Measurements from ENCODE around the gene DLX5. TPM values are rescaled to one million over a fixed set of nuclear protein-coding genes. Genes with fewer than 3 reads are reported as not detected.

Gene DLX5
- total RNA-seq, 2 experiments from 2014 or later, result not detected

DNA sequence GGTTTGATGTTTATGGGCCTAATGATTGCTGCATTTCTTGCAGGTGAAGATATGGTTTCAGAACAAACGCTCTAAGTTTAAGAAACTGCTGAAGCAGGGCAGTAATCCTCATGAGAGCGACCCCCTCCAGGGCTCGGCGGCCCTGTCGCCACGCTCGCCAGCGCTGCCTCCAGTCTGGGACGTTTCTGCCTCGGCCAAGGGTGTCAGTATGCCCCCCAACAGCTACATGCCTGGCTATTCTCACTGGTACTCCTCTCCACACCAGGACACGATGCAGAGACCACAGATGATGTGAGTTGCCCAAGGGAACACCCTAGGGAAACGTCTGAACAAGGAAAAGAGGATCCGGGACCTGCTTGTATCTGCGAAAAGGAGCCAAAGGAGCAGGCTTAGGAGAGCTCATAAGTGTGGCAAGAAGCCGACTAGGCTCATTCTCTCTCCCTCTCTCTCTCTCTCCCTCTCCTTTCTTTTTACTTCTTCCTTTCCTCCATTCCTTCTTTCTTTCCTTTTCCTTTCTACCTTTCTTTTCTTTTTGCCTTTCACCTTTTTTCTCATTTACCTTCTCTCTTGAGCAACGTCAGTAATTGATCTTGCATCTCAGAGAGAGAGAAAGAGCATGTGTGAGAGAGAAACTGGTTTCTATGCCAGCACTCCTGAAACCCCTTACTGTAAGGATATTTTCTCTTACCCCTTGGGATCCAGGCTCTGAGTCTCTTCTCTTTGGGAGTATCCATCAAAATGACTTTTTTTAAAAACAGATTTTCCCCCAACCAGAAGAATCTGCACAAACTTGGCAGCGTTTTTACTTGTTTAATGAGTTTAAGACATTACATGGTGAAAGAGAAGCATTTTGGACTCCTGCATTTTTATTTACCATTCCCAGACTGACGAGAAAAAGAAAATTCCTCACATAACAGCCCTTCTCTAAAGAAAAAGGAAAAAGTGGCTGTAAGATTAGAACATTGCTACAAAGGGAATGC lies 14.6 kb downstream of the DLX5 start:
- intact Hi-C loops (cut with micrococcal nuclease), result no loop called here
- no peaks in the 10 kb centered on the region for H3K9me3 Mint-ChIP-seq
- ChIA-PET CTCF (interaction anchor here (1.7 kb wide), 1 partner anchor 17 kb away, joined by 6 read pairs; no protein-coding TSS in a partner anchor), POLR2A (no interaction called here)
- H3K27ac Mint-ChIP-seq, result no peak overlapping the region
- peaks cover 13% of the 10 kb centered on the region for H3K4me1 Mint-ChIP-seq (ENCODE audit: low read depth)
- DNase-seq, result no peak
- H3K27me3 Mint-ChIP-seq, result peaks cover 83% of the 10 kb centered on the region
- no peak overlapping the region for H3K4me3 Mint-ChIP-seq
- peaks cover 8% of the 10 kb centered on the region for H3K36me3 Mint-ChIP-seq

DNA sequence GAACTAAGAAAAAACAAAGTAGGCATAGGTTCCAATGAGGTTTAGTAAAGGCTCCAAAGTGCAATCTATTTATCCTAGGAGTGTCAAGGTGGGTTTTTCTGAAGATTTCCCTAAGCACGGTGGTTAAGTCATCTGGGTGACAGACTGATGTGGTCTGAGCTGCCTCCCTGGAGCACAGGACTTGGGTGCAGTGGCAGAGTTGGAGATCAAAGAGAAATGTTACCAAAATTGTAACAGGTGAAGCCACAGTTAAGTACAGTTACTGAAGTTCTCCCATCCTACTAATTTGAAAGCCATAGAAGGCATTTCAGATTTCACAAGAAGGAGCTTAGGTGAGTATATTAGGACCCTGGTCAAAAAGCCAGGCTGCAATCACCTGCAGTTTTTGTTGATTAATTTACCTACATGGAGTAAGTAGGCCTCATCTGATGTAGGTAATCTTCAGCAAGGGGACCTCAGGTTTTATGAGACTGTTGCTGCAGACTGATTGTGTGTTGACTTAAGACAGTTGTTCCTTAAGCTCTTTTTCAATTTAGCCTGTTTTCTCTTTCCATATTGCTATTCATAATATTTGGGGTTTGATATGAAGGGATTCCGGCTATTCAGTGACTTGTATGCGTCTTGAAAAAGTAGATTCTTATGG lies 16.2 kb downstream of the DLX5 start:
- intact Hi-C loops (cut with micrococcal nuclease), result no loop called here
- CTCF ChIA-PET, result interaction anchor here (1.7 kb wide), 1 partner anchor 18 kb away, joined by 6 read pairs; no protein-coding TSS in a partner anchor
- H3K27ac Mint-ChIP-seq, result no peak overlapping the region

DNA sequence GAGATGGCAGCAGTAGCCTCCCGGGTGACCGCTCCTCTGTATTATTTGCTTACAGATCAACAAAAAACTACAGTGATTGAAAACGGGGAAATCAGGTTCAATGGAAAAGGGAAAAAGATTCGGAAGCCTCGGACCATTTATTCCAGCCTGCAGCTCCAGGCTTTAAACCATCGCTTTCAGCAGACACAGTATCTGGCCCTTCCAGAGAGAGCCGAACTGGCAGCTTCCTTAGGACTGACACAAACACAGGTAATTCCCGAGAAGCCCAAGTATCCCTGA lies 17.1 kb downstream of the DLX5 start:
- ChIA-PET POLR2A (no interaction called here), CTCF (interaction anchor here (2.9 kb wide), 1 partner anchor 20 kb away, joined by 11 read pairs; no protein-coding TSS in a partner anchor)
- Mint-ChIP-seq H3K4me3 (no peak overlapping the region), H3K9me3 (no peaks in the 10 kb centered on the region), H3K4me1 (ENCODE audit: low read depth) (peaks cover 20% of the 10 kb centered on the region), H3K36me3 (peaks cover 4% of the 10 kb centered on the region), H3K27me3 (peaks cover 84% of the 10 kb centered on the region), H3K27ac (no peak overlapping the region)
- intact Hi-C loops (cut with micrococcal nuclease), result no loop called here
- no peak for DNase-seq

More for the DNA sequence above, 16.2 kb downstream of the DLX5 start:
- Mint-ChIP-seq H3K36me3 (peaks cover 8% of the 10 kb centered on the region), H3K4me1 (ENCODE audit: low read depth) (peaks cover 16% of the 10 kb centered on the region), H3K4me3 (no peak overlapping the region), H3K27me3 (peaks cover 84% of the 10 kb centered on the region), H3K9me3 (no peaks in the 10 kb centered on the region)
- POLR2A ChIA-PET, result no interaction called here
- no peak for DNase-seq

DNA sequence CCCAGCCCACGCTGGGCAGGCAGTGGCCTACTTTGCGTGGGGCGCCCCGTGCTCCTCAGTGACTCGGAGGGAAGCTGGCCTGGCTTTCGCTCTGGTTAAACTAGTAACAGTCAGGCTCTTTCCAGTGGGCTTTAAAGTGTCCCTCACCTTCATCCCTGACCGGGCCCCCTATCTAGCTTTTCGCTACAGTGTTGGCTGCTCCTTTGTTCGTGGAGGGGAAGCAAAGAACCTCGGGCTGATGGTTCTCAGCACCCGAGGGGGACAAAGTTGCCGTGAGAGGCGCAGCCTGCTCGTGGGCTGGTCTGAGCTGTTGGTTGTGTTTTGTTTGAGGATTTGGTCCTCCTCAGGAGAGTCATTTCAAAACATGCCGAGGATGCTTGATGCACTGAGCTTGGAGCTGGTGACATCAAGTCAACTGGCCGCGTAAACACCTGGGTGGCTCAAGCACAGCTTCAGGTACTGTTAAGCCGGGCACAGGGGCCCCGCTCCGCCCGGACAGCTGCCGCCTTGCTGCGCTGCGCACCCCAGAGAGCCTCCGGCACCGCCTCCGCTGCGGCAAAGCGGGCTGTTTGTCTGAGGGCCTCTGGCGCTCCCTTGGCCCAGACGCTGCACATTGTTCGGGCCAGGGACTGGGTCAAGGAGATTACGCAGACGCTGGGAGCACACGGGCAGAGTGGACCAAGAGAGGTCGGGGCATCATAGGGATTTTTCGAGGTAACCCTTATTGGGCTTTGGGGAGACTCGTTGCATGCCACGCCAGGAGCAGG lies 17.6 kb downstream of the DLX5 start:
- Mint-ChIP-seq H3K9me3 (no peaks in the 10 kb centered on the region), H3K27ac (no peak overlapping the region), H3K4me3 (peak overlapping the region; percentile 53), H3K4me1 (ENCODE audit: low read depth) (peaks cover 20% of the 10 kb centered on the region), H3K36me3 (peaks cover 7% of the 10 kb centered on the region), H3K27me3 (peaks cover 82% of the 10 kb centered on the region)
- CTCF ChIA-PET, result interaction anchor here (0.9 to 2.9 kb wide), 2 partner anchors 14 to 20 kb away, joined by 3 to 11 read pairs; no protein-coding TSS in a partner anchor
- intact Hi-C loops (cut with micrococcal nuclease), result no loop called here
- no peak for DNase-seq
- POLR2A ChIA-PET, result no interaction called here

DNA sequence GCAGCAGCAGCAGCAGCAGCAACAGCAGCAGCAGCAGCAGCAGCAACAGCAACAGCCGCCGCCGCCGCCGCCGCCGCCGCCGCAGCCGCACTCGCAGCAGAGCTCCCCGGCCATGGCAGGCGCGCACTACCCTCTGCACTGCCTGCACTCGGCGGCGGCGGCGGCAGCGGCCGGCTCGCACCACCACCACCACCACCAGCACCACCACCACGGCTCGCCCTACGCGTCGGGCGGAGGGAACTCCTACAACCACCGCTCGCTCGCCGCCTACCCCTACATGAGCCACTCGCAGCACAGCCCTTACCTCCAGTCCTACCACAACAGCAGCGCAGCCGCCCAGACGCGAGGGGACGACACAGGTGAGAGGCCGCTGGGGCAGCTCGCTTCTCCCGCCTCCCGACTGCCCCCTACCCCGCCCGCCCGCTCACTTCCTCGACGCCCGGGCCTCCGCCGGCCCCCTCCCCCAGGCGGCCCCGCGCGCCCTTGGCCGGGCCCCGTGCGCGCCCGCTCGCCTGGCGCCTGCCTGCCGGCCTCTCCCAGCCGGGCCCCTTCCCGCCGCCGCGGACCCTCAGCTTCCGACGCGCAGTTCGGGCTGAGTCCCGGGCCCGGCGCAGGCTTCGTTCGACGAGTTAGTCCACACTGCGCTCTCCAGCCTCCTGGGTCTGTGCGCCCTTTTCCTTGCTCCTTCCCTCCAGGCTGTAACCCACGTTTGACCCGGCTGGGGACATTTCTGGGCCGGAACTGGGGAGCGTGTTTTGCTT lies 18.4 kb downstream of the DLX5 start:
- intact Hi-C loops (cut with micrococcal nuclease), result no loop called here
- ChIA-PET POLR2A (no interaction called here), CTCF (interaction anchor here (0.9 to 2.9 kb wide), 2 partner anchors 15 to 21 kb away, joined by 3 to 11 read pairs; no protein-coding TSS in a partner anchor)
- Mint-ChIP-seq H3K9me3 (no peaks in the 10 kb centered on the region), H3K36me3 (peaks cover 3% of the 10 kb centered on the region), H3K27ac (no peak overlapping the region), H3K4me1 (ENCODE audit: low read depth) (peaks cover 20% of the 10 kb centered on the region), H3K4me3 (peak overlapping the region; percentile 67), H3K27me3 (peaks cover 81% of the 10 kb centered on the region)
- peak; percentile 51 for DNase-seq

DNA sequence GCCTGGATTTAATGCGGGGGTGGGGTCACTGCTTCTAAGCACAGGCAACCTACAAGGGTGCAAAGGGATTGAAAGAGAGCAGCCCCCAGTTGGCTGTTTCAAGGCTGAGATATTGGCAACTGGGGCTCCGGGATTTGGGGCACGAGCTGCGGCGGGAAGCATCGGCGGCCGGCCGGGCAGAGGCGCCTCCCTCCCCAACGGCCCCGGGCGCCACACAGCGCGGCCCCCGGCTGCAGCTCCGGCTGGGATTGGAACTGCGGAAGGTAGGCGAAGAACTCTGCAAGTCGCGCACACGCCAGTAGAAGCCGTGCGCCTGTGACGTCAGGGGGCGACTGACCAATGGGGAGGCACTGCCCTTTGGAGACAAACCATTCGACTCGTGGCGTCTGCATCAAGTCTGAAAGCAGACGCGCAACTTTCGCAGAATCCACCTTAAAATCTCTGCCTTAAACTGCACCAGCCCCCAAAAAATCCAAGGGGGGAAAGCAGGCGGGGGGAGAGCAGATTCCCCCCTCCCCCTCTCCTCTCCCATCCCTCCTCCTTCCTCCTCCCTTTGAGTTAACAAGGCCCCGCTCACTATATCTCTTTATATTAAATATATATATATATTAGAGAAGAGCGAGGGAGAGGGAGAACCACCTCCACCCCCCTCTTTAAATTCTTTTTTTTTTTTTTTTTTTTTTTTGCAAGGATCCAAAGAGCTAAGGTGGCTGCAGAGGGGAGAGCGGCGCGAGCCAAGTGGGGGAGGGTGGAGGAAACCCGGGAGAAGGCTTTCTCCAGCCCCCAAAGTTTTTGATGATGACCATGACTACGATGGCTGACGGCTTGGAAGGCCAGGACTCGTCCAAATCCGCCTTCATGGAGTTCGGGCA lies 19.2 kb downstream of the DLX5 start, which contains the start of gene DLX6:
Gene DLX6, plus strand, starts transcription at position 371 of the 872 bp plus-strand sequence. Its CDS starts 425 bp downstream, at position 796.
- peaks cover 20% of the 10 kb centered on the region for H3K4me1 Mint-ChIP-seq (ENCODE audit: low read depth)
- peak; percentile 65 for DNase-seq
- no peaks in the 10 kb centered on the region for H3K9me3 Mint-ChIP-seq
- H3K27me3 Mint-ChIP-seq, result peaks cover 84% of the 10 kb centered on the region
- intact Hi-C loops (cut with micrococcal nuclease), result loop anchor here (1.0 to 2.0 kb wide), 2 partner anchors 11 to 21 kb away; no protein-coding TSS in a partner anchor
- no peak within 1 kb of the TSS for H3K27ac Mint-ChIP-seq
- peaks cover 3% of the 10 kb centered on the region for H3K36me3 Mint-ChIP-seq
- CTCF ChIA-PET, result interaction anchor here (1.1 to 2.9 kb wide), 2 partner anchors 17 to 22 kb away, joined by 4 to 11 read pairs; no protein-coding TSS in a partner anchor
- POLR2A ChIA-PET, result no interaction called here
- H3K4me3 Mint-ChIP-seq, result peak within 1 kb of the TSS; percentile 68

DNA sequence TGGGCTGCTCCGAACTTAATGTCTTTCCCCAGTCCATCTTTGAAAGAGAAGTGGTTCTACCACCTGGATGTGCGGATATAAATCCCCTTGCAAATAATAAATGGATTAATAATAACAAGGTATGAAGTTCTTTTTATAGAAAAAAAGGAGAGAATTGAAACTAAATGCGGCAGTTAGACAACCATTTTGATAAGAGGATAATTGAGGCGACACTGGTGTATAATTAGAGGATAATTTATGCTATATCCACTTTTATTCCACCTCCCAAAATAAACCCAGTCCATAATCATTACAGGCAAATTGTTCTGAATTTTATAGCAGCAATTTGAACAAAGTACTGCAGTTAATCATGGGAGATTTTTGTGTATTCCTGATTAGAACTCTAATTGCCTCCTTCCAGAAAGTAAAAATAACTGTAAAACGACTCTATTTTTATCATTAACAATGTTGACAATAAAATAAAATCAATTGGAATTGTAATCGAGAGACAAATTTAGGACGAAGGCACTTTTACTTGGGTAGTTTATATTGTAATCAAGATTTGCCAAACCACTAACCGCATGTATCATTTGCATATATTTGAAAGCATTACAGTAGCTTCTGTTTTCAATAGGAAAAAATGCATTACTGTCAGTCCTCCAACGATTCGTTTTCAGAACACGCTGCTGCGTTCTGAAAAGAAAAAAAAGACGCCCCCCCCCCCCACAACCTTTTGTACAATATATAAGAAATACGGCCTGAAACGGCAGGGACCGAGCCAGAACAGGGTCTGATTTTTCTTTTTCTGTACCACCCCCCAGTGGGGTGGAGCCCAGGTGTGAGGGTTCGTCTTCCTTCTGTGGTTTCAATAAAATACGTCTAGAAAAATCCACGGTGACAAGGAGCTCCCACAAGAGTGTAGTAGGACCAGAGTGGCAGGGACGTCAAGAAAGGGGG lies 20.1 kb downstream of the DLX5 start:
- Mint-ChIP-seq H3K36me3 (peaks cover 3% of the 10 kb centered on the region), H3K27ac (no peak overlapping the region), H3K27me3 (peaks cover 80% of the 10 kb centered on the region), H3K9me3 (no peaks in the 10 kb centered on the region), H3K4me3 (peak overlapping the region; percentile 20), H3K4me1 (ENCODE audit: low read depth) (peaks cover 20% of the 10 kb centered on the region)
- CTCF ChIA-PET, result interaction anchor here (1.1 kb wide), 1 partner anchor 17 kb away, joined by 4 read pairs; no protein-coding TSS in a partner anchor
- no peak for DNase-seq
- POLR2A ChIA-PET, result no interaction called here
- intact Hi-C loops (cut with micrococcal nuclease), result loop anchor here (1.0 to 2.0 kb wide), 2 partner anchors 12 to 22 kb away; no protein-coding TSS in a partner anchor

DNA sequence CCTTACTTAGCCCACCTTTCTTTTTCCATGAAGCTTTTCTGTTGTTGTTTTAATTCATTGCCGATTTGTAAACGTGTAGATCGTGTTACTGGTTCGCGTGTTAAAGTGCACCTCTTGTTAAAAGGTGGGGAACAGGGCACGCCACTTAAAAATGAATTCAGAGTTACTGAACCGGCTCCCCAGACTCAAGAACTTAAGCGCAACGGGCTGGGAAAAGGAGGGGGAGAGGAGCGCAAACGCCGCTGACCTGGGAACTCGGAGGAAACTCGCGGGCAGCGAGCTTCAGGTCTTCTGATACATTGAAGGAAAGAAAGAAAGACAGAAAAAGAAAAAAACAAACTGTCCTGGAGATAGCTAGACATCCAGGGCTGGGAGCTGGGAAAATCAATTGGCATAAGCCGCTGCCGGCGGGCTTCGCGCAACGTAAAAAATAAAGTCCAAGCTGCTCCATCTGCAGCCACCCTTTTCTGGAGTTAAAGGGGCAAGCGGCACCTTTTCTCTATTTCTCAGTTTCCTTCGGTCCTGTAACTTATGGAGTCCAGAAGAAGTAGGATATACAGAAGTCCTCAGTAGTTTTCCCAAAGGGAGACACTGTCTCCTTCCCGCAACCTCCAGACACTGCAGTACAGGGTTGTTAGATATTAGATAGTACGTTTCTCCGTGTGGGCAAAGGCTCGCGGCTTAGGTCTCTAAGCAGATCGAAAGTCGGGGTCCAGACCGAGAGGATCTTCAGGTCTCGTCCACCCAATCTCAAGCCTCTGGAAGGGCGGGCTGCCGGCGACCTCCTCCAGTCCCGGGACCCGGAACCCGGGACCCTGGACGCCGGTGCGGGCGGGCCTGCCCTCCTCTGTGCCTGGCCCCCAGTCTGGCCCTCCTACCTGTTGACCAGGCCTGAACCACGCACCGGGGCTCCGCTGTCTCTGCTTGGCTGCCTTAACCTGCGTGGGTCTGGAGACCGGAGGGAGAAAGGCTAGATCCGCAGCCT lies 21.1 kb downstream of the DLX5 start:
- no peak overlapping the region for H3K27ac Mint-ChIP-seq
- no peak for DNase-seq
- H3K36me3 Mint-ChIP-seq, result peaks cover 3% of the 10 kb centered on the region
- POLR2A ChIA-PET, result no interaction called here
- no peak overlapping the region for H3K4me3 Mint-ChIP-seq
- intact Hi-C loops (cut with micrococcal nuclease), result loop anchor here (2.0 kb wide), 1 partner anchor 23 kb away; no protein-coding TSS in a partner anchor
- H3K4me1 Mint-ChIP-seq (ENCODE audit: low read depth), result peaks cover 20% of the 10 kb centered on the region
- no peaks in the 10 kb centered on the region for H3K9me3 Mint-ChIP-seq
- H3K27me3 Mint-ChIP-seq, result peaks cover 82% of the 10 kb centered on the region
- CTCF ChIA-PET, result interaction anchor here (1.0 kb wide), 1 partner anchor 13 kb away, joined by 3 read pairs; no protein-coding TSS in a partner anchor

All from activated CD4-positive, alpha-beta memory T cell treated with anti-CD3 and anti-CD28 coated beads for 36 hours (primary cell).